GM21528 (cell line): ENCODE measurements around the gene EEF1E1.
"Not testable (repeated sequence)": the region's sequence is repeated elsewhere in the genome, so short reads cannot be mapped to it uniquely, and the experiment has no call there.

Experiments
- ATAC-seq: cut with Tn5 transposase; IDR thresholded peaks from one replicate; pipeline ENCODE4 v1.9.1; 2021; ENCODE audit warnings: mild to moderate bottlenecking, moderate library complexity; ENCODE audit not compliant: unreplicated experiment, low FRiP score

Gene EEF1E1

DNA sequence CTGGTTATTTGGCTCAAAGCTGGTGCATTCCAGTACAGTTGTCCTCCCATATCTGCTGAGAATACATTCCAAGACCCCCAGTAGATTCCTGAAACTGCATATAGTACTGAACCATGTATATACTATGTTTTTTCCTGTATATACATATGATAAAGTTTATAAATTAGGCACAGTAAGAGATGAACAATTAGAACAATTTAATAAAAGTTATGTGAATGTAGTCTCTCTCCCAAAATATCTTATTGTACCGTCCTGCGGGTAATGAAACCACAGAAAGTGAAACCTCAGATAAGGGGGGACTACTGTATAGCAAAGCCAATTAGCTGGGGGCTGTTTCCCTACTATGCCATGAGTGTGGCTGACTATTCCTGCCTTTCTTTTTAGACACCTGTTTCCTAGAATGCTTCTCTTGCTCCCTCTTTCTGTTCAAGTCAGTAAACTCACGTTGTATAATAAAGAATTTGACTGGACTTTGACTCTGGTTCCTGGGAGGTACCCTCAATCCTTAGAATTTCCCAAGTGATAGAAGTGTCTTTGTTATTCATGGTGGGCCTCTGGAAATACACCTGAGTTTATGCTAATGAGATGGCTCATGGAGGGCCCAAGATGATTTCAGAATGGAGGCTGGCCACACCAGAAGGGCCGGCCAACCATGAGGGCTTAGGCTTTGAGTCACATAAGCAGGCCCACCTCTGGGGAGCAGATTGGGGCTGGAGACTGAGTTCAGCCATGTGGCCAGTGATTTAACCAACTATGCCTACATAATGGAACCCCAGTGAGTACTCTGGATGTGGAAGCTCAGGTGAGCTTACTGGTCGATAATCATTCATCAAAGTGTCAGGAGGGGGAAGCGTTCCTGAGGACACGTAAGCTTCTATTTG, 37.5 kb downstream of the EEF1E1 start:
- ATAC-seq: no peak

DNA sequence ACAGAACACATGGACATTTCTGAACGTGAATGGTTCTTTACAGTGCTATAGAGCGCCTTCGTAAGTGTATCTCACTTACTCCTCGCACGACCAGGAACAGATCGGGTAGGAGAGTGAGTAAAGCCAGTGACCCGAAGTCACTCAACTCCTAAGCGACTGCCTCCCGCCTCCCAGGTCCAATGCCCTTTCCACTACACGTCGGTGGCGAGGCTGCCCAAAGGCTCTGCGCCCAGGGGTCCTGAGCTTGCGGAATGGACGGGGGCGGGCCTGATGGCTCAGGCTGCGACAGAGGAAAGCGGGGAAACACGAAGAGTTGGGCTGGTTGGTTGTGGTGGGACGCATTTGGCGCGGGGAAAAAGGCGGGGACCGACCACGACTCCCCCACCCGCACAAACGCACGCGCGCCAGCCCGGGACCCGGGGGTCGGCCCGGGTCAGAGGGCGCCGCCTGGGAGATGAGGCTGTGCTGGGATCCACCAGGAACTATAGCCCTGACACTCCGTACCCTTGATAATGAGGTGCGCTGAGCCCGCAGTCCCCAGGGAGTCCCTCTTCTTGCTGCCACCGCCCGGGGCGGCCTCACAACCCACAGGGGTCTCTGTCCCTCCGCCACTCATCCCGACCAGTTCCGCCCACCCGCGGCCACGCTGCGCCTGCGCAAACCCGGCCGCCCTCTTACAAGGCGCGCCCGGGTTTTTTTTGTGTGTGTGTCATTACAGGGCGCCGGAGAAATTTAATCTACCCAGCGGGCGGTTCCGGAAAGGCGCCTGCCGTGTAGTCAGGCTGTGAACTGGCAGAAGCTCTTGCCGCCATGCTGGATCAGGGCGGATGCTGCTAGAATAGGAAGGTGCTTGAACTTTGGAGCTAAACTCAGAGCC, 38.3 kb downstream of the EEF1E1 start, which contains the start of gene BLOC1S5:
BLOC1S5 (minus strand) TSS at position 629 of the 877 bp plus-strand sequence; CDS start at position 616, 13 bp downstream.
- peak; percentile 93 for ATAC-seq

DNA sequence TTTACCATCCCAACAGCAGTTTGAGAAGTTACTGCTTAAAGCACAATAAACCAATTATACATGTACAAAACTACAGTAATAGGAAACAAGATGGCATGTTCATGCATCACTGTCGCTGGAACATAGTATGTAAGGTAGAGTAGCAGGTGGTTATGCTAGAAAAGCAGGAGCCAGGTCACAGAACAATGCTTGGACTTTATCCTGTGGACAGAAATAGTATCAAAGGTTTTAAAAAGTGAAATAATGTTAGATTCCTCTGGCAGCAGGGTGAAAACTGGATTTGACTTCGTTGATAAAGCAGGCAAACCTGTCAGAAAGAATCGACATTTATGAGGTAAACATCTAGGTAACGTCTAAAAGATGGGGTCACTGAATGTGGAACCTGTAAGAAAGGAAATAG, 40.6 kb downstream of the EEF1E1 start:
- ATAC-seq: no peak

DNA sequence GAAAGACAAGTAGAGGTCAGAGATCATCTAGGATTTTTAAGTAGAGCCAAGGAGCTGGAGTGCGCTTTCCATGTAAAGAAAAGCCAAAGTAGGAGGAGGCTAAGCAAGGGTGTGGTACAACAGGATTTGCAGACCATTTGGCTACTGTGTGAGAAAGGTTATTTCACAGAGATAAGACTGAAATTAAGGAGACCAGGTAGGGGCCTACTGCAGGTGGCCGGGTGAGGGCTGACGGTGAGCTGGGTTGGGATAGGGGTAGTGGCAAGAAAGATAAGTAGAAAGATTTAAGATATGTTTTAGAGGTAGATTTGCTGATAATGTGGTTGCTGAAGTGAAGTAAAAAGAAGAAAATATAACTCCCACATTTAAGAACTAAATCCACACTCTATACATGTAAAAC, 42.0 kb downstream of the EEF1E1 start:
- ATAC-seq: no peak

DNA sequence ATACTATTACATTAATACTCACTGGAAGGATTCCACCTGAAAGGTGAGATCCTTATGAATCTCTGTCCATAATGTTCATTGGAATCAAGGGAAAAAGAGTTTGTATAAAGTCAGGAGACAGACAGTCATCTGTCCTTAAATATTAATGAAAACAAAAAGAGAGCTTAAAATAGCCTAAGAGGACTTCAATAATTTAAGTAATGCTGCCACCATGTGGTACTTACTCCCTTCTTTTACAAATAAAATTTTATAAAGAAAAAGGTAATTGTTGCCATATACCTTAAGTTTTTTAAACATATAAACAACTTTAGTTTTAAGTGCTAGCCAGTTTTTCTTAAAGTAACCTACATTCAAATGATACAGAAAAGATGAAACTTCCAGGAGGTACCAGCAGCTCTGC, 43.2 kb downstream of the EEF1E1 start:
- no peak for ATAC-seq

DNA sequence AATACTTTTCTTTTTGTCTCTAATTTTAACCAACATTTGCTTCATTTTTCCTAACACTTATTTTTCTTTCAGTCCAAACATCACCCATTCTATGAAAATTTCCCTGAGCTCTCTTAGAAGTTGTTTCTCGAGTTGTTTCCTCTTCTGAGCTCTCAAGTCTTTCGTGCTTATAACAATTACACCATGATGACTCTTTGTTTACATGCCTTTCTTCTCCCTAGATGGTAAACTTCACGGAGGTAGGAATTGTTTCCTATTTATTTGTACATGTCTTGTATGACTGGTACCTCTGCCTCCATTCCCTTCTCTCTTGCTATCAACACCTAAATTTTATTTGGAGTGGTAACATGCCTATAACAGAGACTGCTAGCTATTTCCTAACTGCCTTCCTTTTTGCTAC, 44.6 kb downstream of the EEF1E1 start:
- no peak for ATAC-seq

DNA sequence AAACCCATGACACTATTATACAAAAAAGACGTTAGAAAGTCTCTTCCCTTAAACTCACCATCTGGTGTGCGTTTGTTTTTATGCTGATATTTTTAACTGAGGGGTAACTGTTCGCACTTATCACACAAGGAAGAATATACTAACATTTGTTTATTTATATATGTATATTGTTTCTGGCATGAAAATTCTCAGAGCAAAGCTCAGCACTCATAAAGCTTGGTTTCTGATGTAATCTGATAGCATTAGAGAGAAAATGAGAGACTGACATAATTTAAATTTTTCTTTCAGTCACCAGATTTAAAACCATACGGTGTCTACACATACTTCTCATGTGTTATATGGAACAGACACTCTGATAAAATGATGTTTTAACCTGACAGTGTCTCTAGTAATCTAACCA, 45.1 kb downstream of the EEF1E1 start:
- ATAC-seq: no peak

DNA sequence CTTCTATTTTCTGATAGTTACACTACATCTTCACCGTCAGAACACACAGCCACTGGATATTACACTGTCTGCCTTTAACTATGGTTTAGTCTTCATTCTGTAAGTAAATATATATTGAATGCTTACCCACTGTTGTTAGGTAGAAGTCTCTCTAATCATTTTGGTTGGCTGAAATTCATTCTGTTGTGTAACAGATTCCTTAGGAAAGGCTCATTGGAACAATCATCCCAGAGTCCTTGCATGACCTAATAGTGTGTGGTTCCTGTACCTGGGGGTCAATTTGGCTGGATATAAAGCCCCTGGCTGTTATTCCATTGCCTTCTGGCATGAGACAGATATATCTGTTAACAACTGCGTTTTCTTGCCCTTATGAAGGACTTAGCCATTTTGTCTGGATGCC, 48.1 kb downstream of the EEF1E1 start:
- ATAC-seq: no peak

DNA sequence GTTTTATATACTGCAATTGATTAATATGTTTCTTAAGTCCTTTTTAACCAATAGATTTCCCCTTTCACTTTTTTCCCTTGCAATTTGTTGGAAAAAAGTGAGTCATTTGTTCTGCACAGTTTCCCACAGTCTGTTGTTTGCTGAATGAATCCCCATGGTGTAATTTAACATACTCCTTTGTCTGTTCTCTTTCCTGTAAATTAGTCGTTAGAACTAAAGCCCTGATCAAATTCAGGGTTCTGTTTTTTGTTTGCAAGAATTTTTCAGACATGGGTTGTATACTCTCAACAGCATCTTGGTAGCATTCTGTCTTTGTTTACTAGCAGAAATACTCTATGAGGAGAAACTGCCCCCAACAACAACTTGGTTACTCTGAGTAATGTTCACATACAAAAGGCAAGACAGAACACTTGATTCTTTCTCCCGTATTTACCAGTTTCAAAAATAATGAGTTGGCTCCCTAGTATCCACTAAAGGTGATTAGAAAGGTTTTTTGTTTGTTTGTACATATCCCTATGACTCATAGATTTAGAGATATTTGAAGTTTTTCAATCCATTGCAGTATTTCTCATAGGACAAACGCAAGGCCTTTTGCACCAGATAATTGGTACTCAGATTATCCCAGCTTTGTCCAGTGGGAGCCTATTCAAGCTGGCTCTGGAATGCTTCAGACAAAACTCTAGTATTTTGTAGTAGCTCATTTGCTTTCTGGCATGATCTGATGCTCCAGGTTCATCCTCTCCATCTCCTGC, 54.6 kb downstream of the EEF1E1 start:
- ATAC-seq: no peak

DNA sequence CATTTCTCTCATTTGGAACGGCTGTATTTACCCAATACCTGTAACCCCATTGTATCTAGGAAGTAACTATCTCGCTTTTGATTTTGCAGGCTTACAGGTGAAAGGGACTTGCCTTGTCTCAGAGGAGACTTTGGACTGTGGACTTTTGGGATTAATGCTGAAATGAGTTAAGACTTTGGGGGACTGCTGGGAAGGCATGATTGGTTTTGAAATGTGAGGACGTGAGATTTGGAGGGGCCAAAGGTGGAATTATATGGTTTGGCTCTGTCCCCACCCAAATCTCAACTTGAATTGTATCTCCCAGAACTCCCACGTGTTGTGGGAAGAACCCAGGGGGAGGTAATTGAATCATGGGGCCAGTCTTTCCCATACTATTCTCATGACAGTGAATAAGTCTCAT, 56.6 kb downstream of the EEF1E1 start:
- not testable (repeated sequence) for ATAC-seq

DNA sequence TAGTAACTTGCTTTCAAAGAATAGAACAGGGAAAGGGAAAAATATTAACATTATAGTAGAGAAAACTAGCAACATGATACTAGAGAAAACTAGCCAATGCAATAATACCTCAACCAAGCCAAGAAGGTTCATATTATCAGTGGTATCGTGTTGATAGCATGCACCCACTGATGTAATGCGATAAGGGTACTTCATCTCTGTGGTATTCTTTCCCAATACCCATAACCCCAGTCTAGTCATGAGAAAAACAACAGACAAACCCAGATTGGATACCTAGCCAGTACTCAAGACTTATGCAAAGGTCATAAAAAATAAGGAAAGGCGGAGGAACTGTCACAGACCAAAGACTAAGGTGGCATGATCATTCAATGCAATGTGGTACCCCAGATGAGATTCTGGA, 59.1 kb downstream of the EEF1E1 start:
- ATAC-seq: no peak

DNA sequence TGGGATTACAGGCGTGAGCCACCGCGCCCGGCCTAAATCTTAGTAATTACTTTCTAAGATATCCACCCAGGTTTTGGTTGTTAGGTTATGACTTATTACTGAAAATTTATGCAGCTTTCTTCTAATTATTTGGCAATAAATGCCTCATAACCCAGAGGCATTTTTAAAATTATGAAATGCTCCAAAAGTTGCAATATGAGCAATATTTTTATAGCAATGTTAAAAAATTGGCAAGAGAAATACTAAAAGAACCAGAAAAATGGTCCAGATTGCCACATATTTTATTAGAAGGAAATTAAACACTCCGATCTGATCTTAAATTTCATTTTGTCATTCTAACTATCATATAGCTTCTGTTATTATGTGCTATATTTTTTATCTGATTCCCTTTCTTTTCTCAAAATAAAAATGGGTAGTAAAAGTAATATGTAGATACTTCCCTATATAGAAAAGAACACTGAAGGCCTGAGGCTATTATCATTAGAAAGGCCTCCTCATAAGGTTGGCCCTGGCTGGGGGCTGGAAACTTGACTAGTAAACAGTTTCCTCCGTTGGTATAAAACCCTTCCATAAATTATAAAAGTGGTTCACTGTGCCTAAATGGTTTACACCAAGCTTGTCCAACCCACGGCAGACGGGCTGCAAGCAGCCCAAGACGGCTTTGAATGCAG, 60.3 kb downstream of the EEF1E1 start:
- no peak for ATAC-seq

DNA sequence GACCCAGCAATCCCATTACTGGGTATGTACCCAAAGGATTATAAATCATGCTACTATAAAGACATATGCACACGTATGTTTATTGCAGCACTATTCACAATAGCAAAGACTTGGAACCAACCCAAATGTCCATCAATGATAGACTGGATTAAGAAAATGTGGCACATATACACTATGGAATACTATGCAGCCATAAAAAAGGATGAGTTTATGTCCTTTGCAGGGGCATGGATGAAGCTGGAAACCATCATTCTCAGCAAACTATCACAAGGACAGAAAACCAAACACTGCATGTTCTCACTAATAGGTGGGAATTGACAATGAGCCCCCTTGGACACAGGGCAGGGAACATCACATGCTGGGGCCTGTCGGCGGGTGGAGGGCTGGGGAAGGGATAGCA, 68.2 kb downstream of the EEF1E1 start:
- not testable (repeated sequence) for ATAC-seq

DNA sequence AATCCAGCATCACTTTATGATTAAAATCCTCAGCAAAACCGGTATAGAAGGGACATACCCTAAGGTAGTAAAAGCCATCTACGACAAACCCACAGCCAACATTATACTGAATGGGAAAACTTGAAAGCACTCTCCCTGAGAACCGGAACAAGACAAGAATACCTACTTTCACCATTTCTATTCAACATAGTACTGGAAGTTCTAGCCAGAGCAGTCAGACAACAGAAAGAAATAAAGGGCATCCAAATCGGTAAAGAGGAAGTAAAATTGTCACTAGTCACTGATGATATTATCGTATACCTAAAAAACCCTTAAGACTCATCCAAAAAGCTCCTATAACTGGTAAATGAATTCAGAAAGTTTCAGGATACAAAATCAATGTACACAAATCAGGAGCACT, 71.4 kb downstream of the EEF1E1 start:
- ATAC-seq: no peak
